CD4-positive, alpha-beta T cell treated with Interleukin-4 for 4 hours (primary cell): ENCODE results near the gene MYBPH.

ENCODE experiments used
- DNase-seq: peaks from one replicate; pipeline ENCODE4 v3.0.0-alpha.2; 2020

The MYBPH gene

GRCh38 chr1:203199816-203200571, 24.4 kb upstream of the MYBPH start:
- no peak for DNase-seq

- no peak for DNase-seq
Observed at GRCh38 chr1:203199481-203199815, 23.8 kb upstream of the MYBPH start.

GRCh38 chr1:203199002-203199401, 23.4 kb upstream of the MYBPH start:
- no peak for DNase-seq

- no peak for DNase-seq
Observed at GRCh38 chr1:203197625-203198024, 22.0 kb upstream of the MYBPH start.

GRCh38 chr1:203196371-203196770, 20.7 kb upstream of the MYBPH start:
- DNase-seq = no peak

GRCh38 chr1:203190949-203191348, 15.3 kb upstream of the MYBPH start:
- no peak for DNase-seq

- DNase-seq = no peak
Observed at GRCh38 chr1:203189951-203190352, 14.3 kb upstream of the MYBPH start.

GRCh38 chr1:203188686-203189232, 13.1 kb upstream of the MYBPH start:
- DNase-seq = no peak

- no peak for DNase-seq
Observed at GRCh38 chr1:203187689-203188264, 12.2 kb upstream of the MYBPH start.

- DNase-seq = no peak
Observed at GRCh38 chr1:203187304-203187685, 11.7 kb upstream of the MYBPH start.

- no peak for DNase-seq
Observed at GRCh38 chr1:203186446-203187303, 11.0 kb upstream of the MYBPH start, which contains the start of gene CHI3L1. TSS of gene CHI3L1 (minus strand) at chr1:203186704. CDS start at chr1:203186623, 81 bp downstream.

- no peak for DNase-seq
Observed at GRCh38 chr1:203186091-203186445, 10.4 kb upstream of the MYBPH start.

- DNase-seq = no peak
Observed at GRCh38 chr1:203185585-203185984, 10.0 kb upstream of the MYBPH start.

- no peak for DNase-seq
Observed at GRCh38 chr1:203185061-203185461, 9.4 kb upstream of the MYBPH start.

- DNase-seq = no peak
Observed at GRCh38 chr1:203184467-203184866, 8.8 kb upstream of the MYBPH start.

GRCh38 chr1:203183828-203184227, 8.2 kb upstream of the MYBPH start:
- no peak for DNase-seq

GRCh38 chr1:203182387-203182953, 6.8 kb upstream of the MYBPH start:
- DNase-seq = no peak

GRCh38 chr1:203181586-203182386, 6.2 kb upstream of the MYBPH start:
- DNase-seq = no peak

- DNase-seq = no peak
Observed at GRCh38 chr1:203180611-203181330, 5.1 kb upstream of the MYBPH start.

- DNase-seq = no peak
Observed at GRCh38 chr1:203179667-203180005, 4.0 kb upstream of the MYBPH start.

GRCh38 chr1:203178821-203179666, 3.4 kb upstream of the MYBPH start:
- no peak for DNase-seq
